GM23338 (cell line): ENCODE measurements around the gene HRAS.

Experiments
- CREB1 ChIP-seq: fragments of 250-450 bp; sonication (Bioruptor Pico); IDR thresholded peaks from 2 replicates; pipeline ENCODE4 v1.5.0; 2020; ENCODE audit warnings: low read depth, mild to moderate bottlenecking, moderate library complexity
- EZH2 ChIP-seq: fragments of 200-600 bp; sonication (generic); IDR thresholded peaks from one replicate; pipeline ENCODE4 v1.8.0; 2017; ENCODE audit warnings: antibody characterized with exemption, mild to moderate bottlenecking, low read depth; ENCODE audit not compliant: unreplicated experiment
- EZH2phosphoT487 ChIP-seq: fragments of 200-600 bp; sonication (generic); IDR thresholded peaks from one replicate; pipeline ENCODE4 v1.8.1; 2018; ENCODE audit warnings: antibody characterized with exemption; ENCODE audit not compliant: unreplicated experiment
- POLR2AphosphoS5 ChIP-seq: IDR thresholded peaks from 2 replicates; pipeline ENCODE4 v1.6.1; 2016; ENCODE audit warnings: antibody characterized with exemption, low read depth
- TF ChIP-seq, protein P1 (sequence below), 2 experiments: fragments of 200-600 bp in 1 of 2; sonication (generic) in 1 of 2; conservative IDR thresholded peaks; 2 replicates each; pipeline versions ENCODE4 v1.5.1 to v1.6.1; 2016 to 2017; ENCODE audit warnings: antibody characterized with exemption in 2 of 2, low read depth in 2 of 2, mild to moderate bottlenecking in 2 of 2, moderate library complexity in 1 of 2
- TF ChIP-seq, protein P2 (sequence below): IDR thresholded peaks from one replicate; pipeline ENCODE4 v1.6.1; 2018; ENCODE audit warnings: antibody characterized with exemption; ENCODE audit not compliant: unreplicated experiment

- TF ChIP-seq, protein P1, sequence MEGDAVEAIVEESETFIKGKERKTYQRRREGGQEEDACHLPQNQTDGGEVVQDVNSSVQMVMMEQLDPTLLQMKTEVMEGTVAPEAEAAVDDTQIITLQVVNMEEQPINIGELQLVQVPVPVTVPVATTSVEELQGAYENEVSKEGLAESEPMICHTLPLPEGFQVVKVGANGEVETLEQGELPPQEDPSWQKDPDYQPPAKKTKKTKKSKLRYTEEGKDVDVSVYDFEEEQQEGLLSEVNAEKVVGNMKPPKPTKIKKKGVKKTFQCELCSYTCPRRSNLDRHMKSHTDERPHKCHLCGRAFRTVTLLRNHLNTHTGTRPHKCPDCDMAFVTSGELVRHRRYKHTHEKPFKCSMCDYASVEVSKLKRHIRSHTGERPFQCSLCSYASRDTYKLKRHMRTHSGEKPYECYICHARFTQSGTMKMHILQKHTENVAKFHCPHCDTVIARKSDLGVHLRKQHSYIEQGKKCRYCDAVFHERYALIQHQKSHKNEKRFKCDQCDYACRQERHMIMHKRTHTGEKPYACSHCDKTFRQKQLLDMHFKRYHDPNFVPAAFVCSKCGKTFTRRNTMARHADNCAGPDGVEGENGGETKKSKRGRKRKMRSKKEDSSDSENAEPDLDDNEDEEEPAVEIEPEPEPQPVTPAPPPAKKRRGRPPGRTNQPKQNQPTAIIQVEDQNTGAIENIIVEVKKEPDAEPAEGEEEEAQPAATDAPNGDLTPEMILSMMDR (conservative IDR thresholded peaks at IDR 0.05; ENCODE audit: low read depth in 2 of 2) = no peak
- TF ChIP-seq CREB1 (no peak), POLR2AphosphoS5 (no peak), EZH2phosphoT487 (no peak), EZH2 (no peak)
- TF ChIP-seq, protein P2, sequence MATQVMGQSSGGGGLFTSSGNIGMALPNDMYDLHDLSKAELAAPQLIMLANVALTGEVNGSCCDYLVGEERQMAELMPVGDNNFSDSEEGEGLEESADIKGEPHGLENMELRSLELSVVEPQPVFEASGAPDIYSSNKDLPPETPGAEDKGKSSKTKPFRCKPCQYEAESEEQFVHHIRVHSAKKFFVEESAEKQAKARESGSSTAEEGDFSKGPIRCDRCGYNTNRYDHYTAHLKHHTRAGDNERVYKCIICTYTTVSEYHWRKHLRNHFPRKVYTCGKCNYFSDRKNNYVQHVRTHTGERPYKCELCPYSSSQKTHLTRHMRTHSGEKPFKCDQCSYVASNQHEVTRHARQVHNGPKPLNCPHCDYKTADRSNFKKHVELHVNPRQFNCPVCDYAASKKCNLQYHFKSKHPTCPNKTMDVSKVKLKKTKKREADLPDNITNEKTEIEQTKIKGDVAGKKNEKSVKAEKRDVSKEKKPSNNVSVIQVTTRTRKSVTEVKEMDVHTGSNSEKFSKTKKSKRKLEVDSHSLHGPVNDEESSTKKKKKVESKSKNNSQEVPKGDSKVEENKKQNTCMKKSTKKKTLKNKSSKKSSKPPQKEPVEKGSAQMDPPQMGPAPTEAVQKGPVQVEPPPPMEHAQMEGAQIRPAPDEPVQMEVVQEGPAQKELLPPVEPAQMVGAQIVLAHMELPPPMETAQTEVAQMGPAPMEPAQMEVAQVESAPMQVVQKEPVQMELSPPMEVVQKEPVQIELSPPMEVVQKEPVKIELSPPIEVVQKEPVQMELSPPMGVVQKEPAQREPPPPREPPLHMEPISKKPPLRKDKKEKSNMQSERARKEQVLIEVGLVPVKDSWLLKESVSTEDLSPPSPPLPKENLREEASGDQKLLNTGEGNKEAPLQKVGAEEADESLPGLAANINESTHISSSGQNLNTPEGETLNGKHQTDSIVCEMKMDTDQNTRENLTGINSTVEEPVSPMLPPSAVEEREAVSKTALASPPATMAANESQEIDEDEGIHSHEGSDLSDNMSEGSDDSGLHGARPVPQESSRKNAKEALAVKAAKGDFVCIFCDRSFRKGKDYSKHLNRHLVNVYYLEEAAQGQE = no peak
These were observed 46.4 kb upstream of the HRAS start for GRCh38 chr11:581752-582151.
